NB4 (cell line): Measurements from ENCODE around the gene DKC1.
A peak's percentile ranks its signal among the peaks of the same experiment; 100 is the strongest.

Experiments
- DNase-seq: peaks from one replicate; pipeline ENCODE4 v3.0.0; 2010; ENCODE audit warnings: low read depth
- H3K4me3 ChIP-seq: one replicate; pipeline ENCODE4 v1.5.1; 2011; ENCODE audit warnings: mild to moderate bottlenecking, low read depth, low read length, moderate library complexity
- CTCF ChIP-seq: IDR thresholded peaks from one replicate; pipeline ENCODE4 v1.5.1; 2012; ENCODE audit warnings: low read depth, low read length
- MAX ChIP-seq: IDR thresholded peaks from 2 replicates; pipeline ENCODE4 v1.6.1; 2011; ENCODE audit warnings: low read depth, low read length
- MYC ChIP-seq: IDR thresholded peaks from 2 replicates; pipeline ENCODE4 v1.6.1; 2011; ENCODE audit warnings: low read depth, low read length
- POLR2A ChIP-seq: IDR thresholded peaks from 2 replicates; pipeline ENCODE4 v1.6.1; 2011; ENCODE audit warnings: mild to moderate bottlenecking; ENCODE audit not compliant: insufficient read length; ENCODE audit errors: extremely low read depth

Gene DKC1

GRCh38 chrX:154762537-154763296 is at the start of gene DKC1:
TSS of gene DKC1 (plus strand) at chrX:154762864. CDS start at chrX:154762966, 102 bp downstream.
- DNase-seq, result peak; percentile 97
- peak within 1 kb of the TSS; percentile 100 for H3K4me3 ChIP-seq
- TF ChIP-seq MAX (peak; percentile 75), POLR2A (peak; percentile 49), MYC (peak; percentile 92), CTCF (no peak)

GRCh38 chrX:154714925-154715324 is 47.7 kb upstream of the DKC1 start:
- DNase-seq, result peak; percentile 71
- H3K4me3 ChIP-seq, result no peak overlapping the region

GRCh38 chrX:154715825-154716224 is 46.8 kb upstream of the DKC1 start:
- TF ChIP-seq POLR2A, result no peak
- TF ChIP-seq MYC, result no peak
- TF ChIP-seq CTCF, result no peak
- TF ChIP-seq MAX, result no peak
- H3K4me3 ChIP-seq, result no peak overlapping the region
- no peak for DNase-seq

More at GRCh38 chrX:154714925-154715324, 47.7 kb upstream of the DKC1 start:
- TF ChIP-seq POLR2A (no peak), CTCF (peak; percentile 66)

GRCh38 chrX:154717824-154718223 is 44.8 kb upstream of the DKC1 start:
- DNase-seq, result peak; percentile 84
- TF ChIP-seq MAX, result peak; percentile 67
- no peak for TF ChIP-seq POLR2A
- TF ChIP-seq CTCF, result peak; percentile 20
- TF ChIP-seq MYC, result peak; percentile 89
- peak overlapping the region; percentile 36 for H3K4me3 ChIP-seq

GRCh38 chrX:154718616-154719015 is 44.0 kb upstream of the DKC1 start:
- DNase-seq, result peak; percentile 59
- peak overlapping the region; percentile 36 for H3K4me3 ChIP-seq

More at GRCh38 chrX:154718616-154719015, 44.0 kb upstream of the DKC1 start:
- no peak for TF ChIP-seq POLR2A
- no peak for TF ChIP-seq CTCF
- no peak for TF ChIP-seq MAX
- TF ChIP-seq MYC, result no peak
